Caco-2 (cell line): ENCODE data around the gene FAM114A2. TPM values are rescaled to one million over a fixed set of nuclear protein-coding genes. Genes with fewer than 3 reads are reported as not detected.
"Not testable (repeated sequence)": the region's sequence is repeated elsewhere in the genome, so short reads cannot be mapped to it uniquely, and the experiment has no call there.

Experiments
- BruUV-seq: library from RNA; stranded (reverse); fragments of 400-500 nt; replicated peaks from 2 replicates; lab custom pipeline; 2021; lab: Mats Ljungman, UMichigan
- CTCF ChIA-PET: fragments of 300-600 bp; sonication (Branson Sonifier 250); formaldehyde crosslinking; loops from one replicate; lab custom pipeline; 2022; ENCODE audit warnings: antibody characterized with exemption; lab: Charles Lee
- POLR2A ChIA-PET: fragments of 300-600 bp; sonication (Branson Sonifier 250); formaldehyde crosslinking; loops from one replicate; lab custom pipeline; 2022; ENCODE audit warnings: antibody characterized with exemption; lab: Charles Lee
- DNase-seq, 2 experiments: peaks; one replicate each; pipeline versions ENCODE4 v3.0.0 to v3.0.0-alpha.2; 2020 to 2022
- H3K27me3 ChIP-seq: replicated peaks from 2 replicates; pipeline ENCODE4 v1.6.0; 2011; ENCODE audit warnings: low read length; ENCODE audit not compliant: control insufficient read depth, insufficient read depth
- H3K36me3 ChIP-seq: 2 replicates; pipeline ENCODE4 v1.5.1; 2011; ENCODE audit warnings: low read length; ENCODE audit not compliant: control insufficient read depth, insufficient read depth
- H3K4me1 ChIP-seq: fragments of 250-450 bp; sonication (Bioruptor Pico); 2 replicates; pipeline ENCODE4 v1.5.1; 2020; ENCODE audit warnings: mild to moderate bottlenecking
- H3K4me3 ChIP-seq: 2 replicates; pipeline ENCODE4 v1.5.1; 2011; ENCODE audit warnings: low read depth, mild to moderate bottlenecking, control low read depth, low read length
- H3K9me3 ChIP-seq: fragments of 250-450 bp; sonication (Bioruptor Pico); 2 replicates; pipeline ENCODE4 v1.5.1; 2020; ENCODE audit warnings: mild to moderate bottlenecking, moderate library complexity
- H3K27ac Mint-ChIP-seq: one replicate; pipeline ENCODE4 v1.8.0; 2022; ENCODE audit warnings: mixed read lengths; ENCODE audit not compliant: unreplicated experiment
- H3K27me3 Mint-ChIP-seq: one replicate; pipeline ENCODE4 v1.8.0; 2022; ENCODE audit warnings: mixed read lengths; ENCODE audit not compliant: insufficient read depth, unreplicated experiment
- H3K36me3 Mint-ChIP-seq: one replicate; pipeline ENCODE4 v1.8.0; 2022; ENCODE audit warnings: mild to moderate bottlenecking, mixed read lengths; ENCODE audit not compliant: insufficient read depth, unreplicated experiment
- H3K4me1 Mint-ChIP-seq: one replicate; pipeline ENCODE4 v1.8.0; 2022; ENCODE audit warnings: low read depth, mixed read lengths; ENCODE audit not compliant: unreplicated experiment
- H3K4me3 Mint-ChIP-seq: one replicate; pipeline ENCODE4 v1.8.0; 2022; ENCODE audit warnings: mild to moderate bottlenecking, moderate library complexity, mixed read lengths; ENCODE audit not compliant: unreplicated experiment
- H3K9me3 Mint-ChIP-seq: one replicate; pipeline ENCODE4 v1.8.0; 2022; ENCODE audit warnings: mixed read lengths; ENCODE audit not compliant: unreplicated experiment
- intact Hi-C: fragments of 100-400 bp; cut with micrococcal nuclease; formaldehyde crosslinking; loops from one replicate; pipeline ENCODE4 v1.10.0; 2022; ENCODE audit not compliant: unreplicated experiment
- total RNA-seq: library from RNA; stranded (reverse); gene quantifications from 2 replicates; pipeline ENCODE4 v1.2.3, GENCODE V29; 2022
- TF ChIP-seq, protein P1 (sequence below), 2 experiments: fragments of 200-600 bp in 1 of 2; IDR thresholded peaks; 1 replicate in 1 of 2; 2 replicates in 1 of 2; pipeline versions ENCODE4 v1.5.1 to v1.8.0; 2011 to 2022; ENCODE audit warnings: antibody characterized with exemption in 1 of 2, control low read depth in 1 of 2, inconsistent platforms in 1 of 2, low read depth in 1 of 2, low read length in 1 of 2, mild to moderate bottlenecking in 1 of 2, moderate library complexity in 1 of 2; ENCODE audit not compliant: insufficient read depth in 1 of 2, severe bottlenecking in 1 of 2, unreplicated experiment in 1 of 2

The FAM114A2 gene
- total RNA-seq, 1 experiment from 2014 or later, result 15.6 TPM

DNA sequence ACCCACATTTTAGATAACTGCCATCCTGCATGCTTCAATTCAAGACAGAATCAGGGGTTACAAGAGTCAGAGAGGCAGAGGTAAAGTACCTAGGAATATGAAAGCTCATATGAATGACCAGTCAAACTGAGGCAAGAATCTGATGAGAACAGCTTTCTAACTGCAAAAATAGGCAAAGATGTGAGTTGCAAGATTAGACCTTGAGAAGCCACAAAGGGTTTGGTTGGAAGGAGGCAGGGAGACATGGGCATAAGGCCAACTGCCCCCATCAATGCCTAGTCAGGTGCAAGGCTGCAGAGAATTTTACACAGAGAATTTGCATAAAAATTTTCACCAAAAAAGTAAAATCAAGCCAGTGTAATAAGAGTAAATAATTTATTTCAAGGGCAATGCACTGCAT lies 12.8 kb downstream of the FAM114A2 start:
- no TSS peak for BruUV-seq
- CTCF ChIA-PET, result no interaction called here
- H3K27ac Mint-ChIP-seq, result no peak overlapping the region
- H3K4me3 Mint-ChIP-seq, result no peak overlapping the region
- POLR2A ChIA-PET, result no interaction called here
- TF ChIP-seq, protein P1, sequence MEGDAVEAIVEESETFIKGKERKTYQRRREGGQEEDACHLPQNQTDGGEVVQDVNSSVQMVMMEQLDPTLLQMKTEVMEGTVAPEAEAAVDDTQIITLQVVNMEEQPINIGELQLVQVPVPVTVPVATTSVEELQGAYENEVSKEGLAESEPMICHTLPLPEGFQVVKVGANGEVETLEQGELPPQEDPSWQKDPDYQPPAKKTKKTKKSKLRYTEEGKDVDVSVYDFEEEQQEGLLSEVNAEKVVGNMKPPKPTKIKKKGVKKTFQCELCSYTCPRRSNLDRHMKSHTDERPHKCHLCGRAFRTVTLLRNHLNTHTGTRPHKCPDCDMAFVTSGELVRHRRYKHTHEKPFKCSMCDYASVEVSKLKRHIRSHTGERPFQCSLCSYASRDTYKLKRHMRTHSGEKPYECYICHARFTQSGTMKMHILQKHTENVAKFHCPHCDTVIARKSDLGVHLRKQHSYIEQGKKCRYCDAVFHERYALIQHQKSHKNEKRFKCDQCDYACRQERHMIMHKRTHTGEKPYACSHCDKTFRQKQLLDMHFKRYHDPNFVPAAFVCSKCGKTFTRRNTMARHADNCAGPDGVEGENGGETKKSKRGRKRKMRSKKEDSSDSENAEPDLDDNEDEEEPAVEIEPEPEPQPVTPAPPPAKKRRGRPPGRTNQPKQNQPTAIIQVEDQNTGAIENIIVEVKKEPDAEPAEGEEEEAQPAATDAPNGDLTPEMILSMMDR (IDR thresholded peaks at IDR 0.05; ENCODE audit: insufficient read depth in 1 of 2, low read depth in 1 of 2, low read length in 1 of 2, severe bottlenecking in 1 of 2, unreplicated experiment in 1 of 2), result no peak
- H3K4me1 Mint-ChIP-seq, result no peaks in the 10 kb centered on the region
- intact Hi-C loops, result no loop called here
- no peaks in the 10 kb centered on the region for H3K4me1 ChIP-seq
- no peaks in the 10 kb centered on the region for H3K36me3 Mint-ChIP-seq
- no peak overlapping the region for H3K4me3 ChIP-seq
- H3K9me3 ChIP-seq, result no peaks in the 10 kb centered on the region
- H3K27me3 ChIP-seq, result no peaks in the 10 kb centered on the region
- H3K27me3 Mint-ChIP-seq, result no peaks in the 10 kb centered on the region
- H3K36me3 ChIP-seq, result no peaks in the 10 kb centered on the region
- no peak for DNase-seq
- no peaks in the 10 kb centered on the region for H3K9me3 Mint-ChIP-seq

DNA sequence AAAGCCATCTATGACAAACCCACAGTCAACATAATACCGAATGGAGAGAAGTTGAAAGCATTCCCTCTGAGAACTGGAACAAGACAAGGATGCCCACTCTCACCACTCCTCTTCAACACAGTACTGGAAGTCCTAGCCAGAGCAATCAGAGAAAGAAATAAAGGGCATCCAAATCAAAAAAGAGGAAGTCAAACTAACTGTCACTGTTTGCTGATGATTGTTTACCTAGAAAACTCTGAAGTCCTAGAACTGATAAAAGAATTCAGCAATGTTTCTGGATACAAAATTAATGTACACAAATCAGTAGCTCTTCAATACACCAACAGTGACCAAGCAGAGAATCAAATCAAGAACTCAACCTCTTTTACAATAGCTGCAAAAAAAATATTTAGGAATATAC lies 19.8 kb downstream of the FAM114A2 start:
- H3K27ac Mint-ChIP-seq, H3K9me3 Mint-ChIP-seq, H3K9me3 ChIP-seq, POLR2A ChIA-PET, DNase-seq, H3K4me3 Mint-ChIP-seq, CTCF ChIA-PET, H3K27me3 Mint-ChIP-seq, intact Hi-C loops, H3K36me3 ChIP-seq, H3K4me3 ChIP-seq, H3K27me3 ChIP-seq, H3K4me1 ChIP-seq, H3K36me3 Mint-ChIP-seq, BruUV-seq, H3K4me1 Mint-ChIP-seq: not testable (repeated sequence)

DNA sequence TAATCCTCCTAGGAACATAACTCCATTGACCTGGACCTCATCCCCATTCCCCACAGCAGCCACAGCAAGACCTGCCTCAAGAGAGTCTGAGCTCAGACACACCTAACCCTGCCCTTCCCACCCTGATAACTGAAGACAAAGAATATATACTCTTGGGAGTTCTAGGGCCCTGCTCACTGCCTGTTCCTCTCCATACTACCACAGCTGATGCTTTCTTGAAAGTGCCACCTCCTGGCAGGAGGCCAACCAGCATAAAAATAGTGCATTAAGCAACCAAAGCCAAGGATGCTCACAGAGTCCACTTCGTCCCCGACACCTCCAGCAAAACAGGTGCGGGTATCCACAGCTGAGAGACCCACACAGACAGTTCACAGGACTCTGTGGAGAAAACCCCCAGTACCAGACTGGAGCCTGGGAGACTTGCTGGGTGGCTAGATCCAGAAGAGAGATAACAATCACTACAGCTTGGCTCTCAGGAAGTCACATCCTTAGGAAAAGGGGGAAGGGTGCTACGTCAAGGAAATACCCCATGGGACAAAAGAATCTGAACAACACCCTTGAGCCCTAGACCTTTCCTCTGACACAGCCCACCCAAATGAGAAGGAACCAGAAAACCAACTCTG lies 23.5 kb downstream of the FAM114A2 start:
- H3K4me3 Mint-ChIP-seq, result no peak overlapping the region
- no peaks in the 10 kb centered on the region for H3K27me3 Mint-ChIP-seq
- H3K4me1 Mint-ChIP-seq, result no peaks in the 10 kb centered on the region
- Histone ChIP-seq H3K9me3 (no peaks in the 10 kb centered on the region), H3K4me1 (no peaks in the 10 kb centered on the region), H3K27me3 (no peaks in the 10 kb centered on the region), H3K36me3 (no peaks in the 10 kb centered on the region), H3K4me3 (no peak overlapping the region)
- POLR2A ChIA-PET, result no interaction called here
- CTCF ChIA-PET, result interaction anchor here (0.6 kb wide), 1 partner anchor 324 kb away, joined by 3 read pairs; no protein-coding TSS in a partner anchor
- TF ChIP-seq, protein P1 (IDR thresholded peaks at IDR 0.05; ENCODE audit: insufficient read depth in 1 of 2, low read depth in 1 of 2, low read length in 1 of 2, severe bottlenecking in 1 of 2, unreplicated experiment in 1 of 2), result no peak
- H3K36me3 Mint-ChIP-seq, result no peaks in the 10 kb centered on the region
- intact Hi-C loops, result no loop called here
- no TSS peak for BruUV-seq
- H3K27ac Mint-ChIP-seq, result no peak overlapping the region
- H3K9me3 Mint-ChIP-seq, result no peaks in the 10 kb centered on the region
- DNase-seq, result no peak
